HepG2 (cell line): ENCODE results near the gene RAB33A. TPM values are rescaled to one million over a fixed set of nuclear protein-coding genes. Genes with fewer than 3 reads are reported as not detected.
A peak's percentile ranks its signal among the peaks of the same experiment; 100 is the strongest.

Source experiments
- ATAD3A ChIP-seq: sonication (generic); formaldehyde crosslinking; IDR thresholded peaks from 2 replicates; pipeline ENCODE4 v1.4.0; 2020; ENCODE audit warnings: missing genetic modification reagents
- E2F1 ChIP-seq: sonication (generic); formaldehyde crosslinking; IDR thresholded peaks from 2 replicates; pipeline ENCODE4 v1.5.0; 2020; ENCODE audit warnings: missing genetic modification reagents
- FOSL2 ChIP-seq: sonication (generic); formaldehyde crosslinking; IDR thresholded peaks from 2 replicates; pipeline ENCODE4 v1.4.0; 2020; ENCODE audit warnings: missing genetic modification reagents
- GMEB1 ChIP-seq: sonication (generic); formaldehyde crosslinking; IDR thresholded peaks from 2 replicates; pipeline ENCODE4 v1.5.1; 2020; ENCODE audit warnings: missing genetic modification reagents, mild to moderate bottlenecking, borderline replicate concordance
- MATR3 ChIP-seq: sonication (generic); formaldehyde crosslinking; IDR thresholded peaks from 2 replicates; pipeline ENCODE4 v1.4.0; 2020; ENCODE audit warnings: missing genetic modification reagents
- POLR2AphosphoS5 ChIP-seq: IDR thresholded peaks from 2 replicates; pipeline ENCODE4 v1.6.1; 2012; ENCODE audit warnings: low read depth, low read length
- PRPF4 ChIP-seq: fragments of 200-400 bp; formaldehyde crosslinking; IDR thresholded peaks from 2 replicates; pipeline ENCODE4 v1.6.1; 2016; ENCODE audit warnings: low read length, low read depth; ENCODE audit not compliant: poor library complexity, severe bottlenecking
- SALL1 ChIP-seq: sonication (generic); formaldehyde crosslinking; IDR thresholded peaks from 2 replicates; pipeline ENCODE4 v1.8.0; 2022; ENCODE audit warnings: mild to moderate bottlenecking, missing genetic modification reagents
- SETDB1 ChIP-seq: sonication (generic); formaldehyde crosslinking; IDR thresholded peaks from 2 replicates; pipeline ENCODE4 v1.5.1; 2020; ENCODE audit warnings: missing genetic modification reagents, mild to moderate bottlenecking, borderline replicate concordance
- SMARCC2 ChIP-seq: fragments of 450-650 bp; IDR thresholded peaks from 2 replicates; pipeline ENCODE4 v1.6.1; 2017; ENCODE audit warnings: antibody characterized with exemption, mild to moderate bottlenecking
- SNAI1 ChIP-seq: sonication (generic); formaldehyde crosslinking; IDR thresholded peaks from 2 replicates; pipeline ENCODE4 v1.5.0; 2020; ENCODE audit warnings: mild to moderate bottlenecking, missing genetic modification reagents, borderline replicate concordance
- ZBTB7A ChIP-seq: sonication (generic); formaldehyde crosslinking; IDR thresholded peaks from 2 replicates; pipeline ENCODE4 v1.8.0; 2022; ENCODE audit warnings: mild to moderate bottlenecking, missing genetic modification reagents
- ZNF230 ChIP-seq: sonication (generic); formaldehyde crosslinking; IDR thresholded peaks from 2 replicates; pipeline ENCODE4 v1.4.0; 2020; ENCODE audit warnings: mild to moderate bottlenecking, missing genetic modification reagents
- ZNF350 ChIP-seq: sonication (generic); formaldehyde crosslinking; IDR thresholded peaks from 2 replicates; pipeline ENCODE4 v1.4.0; 2020; ENCODE audit warnings: mild to moderate bottlenecking, low read depth, missing genetic modification reagents, borderline replicate concordance
- ZNF362 ChIP-seq: sonication (generic); formaldehyde crosslinking; IDR thresholded peaks from 2 replicates; pipeline ENCODE4 v1.4.0; 2020; ENCODE audit warnings: missing genetic modification reagents, mild to moderate bottlenecking, borderline replicate concordance
- ZNF543 ChIP-seq: sonication (generic); formaldehyde crosslinking; IDR thresholded peaks from 2 replicates; pipeline ENCODE4 v1.4.0; 2020; ENCODE audit warnings: mild to moderate bottlenecking, missing genetic modification reagents
- ZNF563 ChIP-seq: sonication (generic); formaldehyde crosslinking; IDR thresholded peaks from 2 replicates; pipeline ENCODE4 v1.8.0; 2022; ENCODE audit warnings: mild to moderate bottlenecking, moderate library complexity, missing genetic modification reagents
- ZNF670 ChIP-seq: sonication (generic); formaldehyde crosslinking; IDR thresholded peaks from 2 replicates; pipeline ENCODE4 v1.8.0; 2022; ENCODE audit warnings: mild to moderate bottlenecking, missing genetic modification reagents, borderline replicate concordance
- ZNF747 ChIP-seq: sonication (generic); formaldehyde crosslinking; IDR thresholded peaks from 2 replicates; pipeline ENCODE4 v1.8.1; 2023; ENCODE audit warnings: missing genetic modification reagents, mild to moderate bottlenecking, borderline replicate concordance
- polyA plus RNA-seq, 8 experiments: library from polyadenylated mRNA; depleted of rRNA in 3 of 8; stranded (reverse) in 7 of 8; unstranded in 1 of 8; fragments of >200 nt; fragmentation: Illumina TruSeq in 4 of 8; extraction: Trizol in 4 of 8; gene quantifications; 2 replicates each; pipeline versions ENCODE4 v1.2.1 to v1.2.3, GENCODE V29; 2011 to 2016; ENCODE audit warnings: low read depth in 4 of 8, missing spikeins in 1 of 8, mixed read lengths in 1 of 8; ENCODE audit not compliant: insufficient read depth in 1 of 8
- total RNA-seq, 5 experiments: library from RNA; depleted of rRNA; stranded (reverse); fragments of >200 nt; fragmentation: Illumina TruSeq; extraction: Trizol; gene quantifications; 2 replicates each; pipeline ENCODE4 v1.2.3, GENCODE V29; 2016; ENCODE audit warnings: low read depth in 1 of 5
- TF ChIP-seq, protein P1 (sequence below): sonication (generic); formaldehyde crosslinking; IDR thresholded peaks from 2 replicates; pipeline ENCODE4 v1.8.1; 2023; ENCODE audit warnings: mild to moderate bottlenecking, moderate library complexity, missing genetic modification reagents
- TF ChIP-seq, protein P2 (sequence below): sonication (generic); formaldehyde crosslinking; IDR thresholded peaks from 2 replicates; pipeline ENCODE4 v1.5.0; 2020; ENCODE audit warnings: mild to moderate bottlenecking, missing genetic modification reagents

The RAB33A gene
- total and polyA plus RNA-seq, 2 of the 13 experiments (the other 11 are each of a cell fraction or from before 2014, with no cell fraction given), result 0.26 TPM; not detected in 1

GRCh38 chrX:130165703-130166502 is 5.9 kb upstream of the RAB33A start, which contains the start of gene AIFM1 (continued):
- TF ChIP-seq ZBTB7A (CRISPR knock-in tag) (no peak), MATR3 (CRISPR knock-in tag) (no peak), SETDB1 (CRISPR knock-in tag) (no peak), SNAI1 (peak; percentile 48; the same call in 1 of the 2 replicates), ZNF362 (CRISPR knock-in tag) (no peak), GMEB1 (CRISPR knock-in tag) (peak; percentile 67; the same call in 1 of the 2 replicates), E2F1 (CRISPR knock-in tag) (0 out of 2 replicates have a peak, but pooled peaks have one; percentile 27), ZNF350 (CRISPR knock-in tag) (peak; percentile 34; the same call in 1 of the 2 replicates), FOSL2 (CRISPR knock-in tag) (0 out of 2 replicates have a peak, but pooled peaks have one; percentile 5), ZNF543 (no peak), SALL1 (peak; percentile 44; the same call in 1 of the 2 replicates), ZNF230 (CRISPR knock-in tag) (0 out of 2 replicates have a peak, but pooled peaks have one; percentile 30), ZNF747 (CRISPR knock-in tag) (no peak; the same call in 1 of the 2 replicates), ZNF563 (peak; percentile 37; the same call in 1 of the 2 replicates), POLR2AphosphoS5 (peak; percentile 79), PRPF4 (no peak), ATAD3A (CRISPR knock-in tag) (no peak), ZNF670 (CRISPR knock-in tag) (0 out of 2 replicates have a peak, but pooled peaks have one; percentile 18), SMARCC2 (no peak)
- TF ChIP-seq, protein P1, sequence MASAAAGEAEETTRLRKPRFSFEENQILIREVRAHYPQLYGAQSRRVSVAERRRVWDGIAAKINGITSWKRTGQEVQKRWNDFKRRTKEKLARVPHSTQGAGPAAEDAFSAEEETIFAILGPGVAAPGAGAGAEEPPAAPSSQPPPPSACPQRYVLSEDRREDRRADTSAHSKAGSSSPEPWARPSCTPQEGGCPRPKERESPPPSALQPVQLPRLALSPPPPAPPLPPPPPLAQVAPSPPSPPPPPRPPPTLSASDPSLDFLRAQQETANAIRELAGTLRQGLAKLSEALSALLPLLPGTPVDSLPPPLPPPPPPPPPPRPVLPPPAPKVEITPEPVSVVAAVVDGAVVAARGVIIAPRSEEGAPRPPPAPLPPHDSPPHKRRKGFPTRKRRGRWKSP, result 0 out of 2 replicates have a peak, but pooled peaks have one; percentile 35
- TF ChIP-seq, protein P2, sequence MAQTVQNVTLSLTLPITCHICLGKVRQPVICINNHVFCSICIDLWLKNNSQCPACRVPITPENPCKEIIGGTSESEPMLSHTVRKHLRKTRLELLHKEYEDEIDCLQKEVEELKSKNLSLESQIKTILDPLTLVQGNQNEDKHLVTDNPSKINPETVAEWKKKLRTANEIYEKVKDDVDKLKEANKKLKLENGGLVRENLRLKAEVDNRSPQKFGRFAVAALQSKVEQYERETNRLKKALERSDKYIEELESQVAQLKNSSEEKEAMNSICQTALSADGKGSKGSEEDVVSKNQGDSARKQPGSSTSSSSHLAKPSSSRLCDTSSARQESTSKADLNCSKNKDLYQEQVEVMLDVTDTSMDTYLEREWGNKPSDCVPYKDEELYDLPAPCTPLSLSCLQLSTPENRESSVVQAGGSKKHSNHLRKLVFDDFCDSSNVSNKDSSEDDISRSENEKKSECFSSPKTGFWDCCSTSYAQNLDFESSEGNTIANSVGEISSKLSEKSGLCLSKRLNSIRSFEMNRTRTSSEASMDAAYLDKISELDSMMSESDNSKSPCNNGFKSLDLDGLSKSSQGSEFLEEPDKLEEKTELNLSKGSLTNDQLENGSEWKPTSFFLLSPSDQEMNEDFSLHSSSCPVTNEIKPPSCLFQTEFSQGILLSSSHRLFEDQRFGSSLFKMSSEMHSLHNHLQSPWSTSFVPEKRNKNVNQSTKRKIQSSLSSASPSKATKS (CRISPR knock-in tag), result 0 out of 2 replicates have a peak, but pooled peaks have one; percentile 42
